OCI-LY7 (cell line): Measurements from ENCODE around the gene CAMK2N2. TPM values are rescaled to one million over a fixed set of nuclear protein-coding genes. Genes with fewer than 3 reads are reported as not detected.

Experiments used
- BruUV-seq: library from RNA; stranded (reverse); fragments of 400-500 nt; replicated peaks from 2 replicates; lab custom pipeline; 2021; lab: Mats Ljungman, UMichigan
- CTCF ChIA-PET: fragments of 300-600 bp; sonication (Branson Sonifier 250); formaldehyde crosslinking; loops from one replicate; lab custom pipeline; 2022; ENCODE audit warnings: antibody characterized with exemption; ENCODE audit not compliant: unreplicated experiment; lab: Charles Lee
- POLR2A ChIA-PET: fragments of 300-600 bp; sonication (Branson Sonifier 250); formaldehyde crosslinking; loops from one replicate; lab custom pipeline; 2022; ENCODE audit warnings: antibody characterized with exemption; lab: Charles Lee
- DNase-seq: peaks from one replicate; pipeline ENCODE4 v3.0.0-alpha.2; 2015; ENCODE audit warnings: low spot score
- H2AFZ ChIP-seq: fragments of 200-600 bp; sonication (generic), shearing (Covaris generic); 2 replicates; pipeline ENCODE4 v1.6.1; 2014; ENCODE audit warnings: mild to moderate bottlenecking, antibody characterized with exemption, low read length, moderate library complexity
- H3K27ac ChIP-seq: fragments of 200-600 bp; sonication (generic); 2 replicates; pipeline ENCODE4 v1.5.1; 2014; ENCODE audit warnings: mixed run types, low read depth, mild to moderate bottlenecking, moderate library complexity, low read length, inconsistent platforms; ENCODE audit not compliant: poor library complexity, severe bottlenecking
- H3K36me3 ChIP-seq: fragments of 200-600 bp; sonication (generic); 2 replicates; pipeline ENCODE4 v1.6.1; 2014; ENCODE audit warnings: mild to moderate bottlenecking, antibody characterized with exemption, low read length, moderate library complexity, mixed read lengths; ENCODE audit not compliant: insufficient read depth
- H3K4me1 ChIP-seq: fragments of 200-600 bp; sonication (generic); 2 replicates; pipeline ENCODE4 v1.5.1; 2014; ENCODE audit warnings: mild to moderate bottlenecking, low read length; ENCODE audit not compliant: insufficient read depth, poor library complexity, severe bottlenecking
- H3K4me2 ChIP-seq: fragments of 200-600 bp; sonication (generic); 2 replicates; pipeline ENCODE4 v1.6.1; 2014; ENCODE audit warnings: mild to moderate bottlenecking, low read length
- H3K4me3 ChIP-seq: fragments of 200-600 bp; sonication (generic); 2 replicates; pipeline ENCODE4 v1.5.1; 2014; ENCODE audit warnings: mild to moderate bottlenecking, low read depth, low read length; ENCODE audit not compliant: poor library complexity, severe bottlenecking
- H3K79me2 ChIP-seq: fragments of 200-600 bp; sonication (generic); 2 replicates; pipeline ENCODE4 v1.6.1; 2016; ENCODE audit warnings: low read depth, mild to moderate bottlenecking, low read length, moderate library complexity, mixed read lengths; ENCODE audit not compliant: insufficient read depth
- H3K9me2 ChIP-seq: fragments of 200-600 bp; sonication (generic); 2 replicates; pipeline ENCODE4 v1.6.1; 2016; ENCODE audit warnings: mild to moderate bottlenecking, low read length, mixed read lengths; ENCODE audit not compliant: insufficient read depth
- H3K9me3 ChIP-seq: fragments of 200-600 bp; sonication (generic); 2 replicates; pipeline ENCODE4 v1.6.1; 2014; ENCODE audit warnings: mild to moderate bottlenecking, mixed run types, low read length, mixed read lengths
- H4K20me1 ChIP-seq: fragments of 200-600 bp; sonication (generic); 2 replicates; pipeline ENCODE4 v1.6.1; 2014; ENCODE audit warnings: mild to moderate bottlenecking, antibody characterized with exemption, low read length, moderate library complexity, mixed read lengths; ENCODE audit not compliant: insufficient read depth
- EZH2phosphoT487 ChIP-seq: fragments of 200-600 bp; sonication (generic); IDR thresholded peaks from 2 replicates; pipeline ENCODE4 v1.6.1; 2018; ENCODE audit warnings: low read depth, borderline replicate concordance, mild to moderate bottlenecking, mixed run types, antibody characterized with exemption, low read length, moderate library complexity, mixed read lengths
- intact Hi-C: fragments of 100-400 bp; cut with micrococcal nuclease; formaldehyde crosslinking; loops from one replicate; pipeline ENCODE4 v1.10.0; 2022; ENCODE audit not compliant: unreplicated experiment
- total RNA-seq, 2 experiments: library from RNA; depleted of rRNA in 1 of 2; stranded (reverse); fragments of >200 nt in 1 of 2; shearing (Covaris generic) in 1 of 2; gene quantifications; 2 replicates each; pipeline ENCODE4 v1.2.3, GENCODE V29; 2014 to 2022
- TF ChIP-seq, protein P1 (sequence below): fragments of 200-600 bp; sonication (generic); conservative IDR thresholded peaks from 2 replicates; pipeline ENCODE4 v1.5.1; 2014; ENCODE audit warnings: mild to moderate bottlenecking, antibody characterized with exemption, low read length, moderate library complexity, mixed read lengths

The CAMK2N2 gene
- total RNA-seq, 2 experiments from 2014 or later: not detected

GRCh38 chr3:184236636-184237035 lies 24.7 kb downstream of the CAMK2N2 start:
- H2AFZ ChIP-seq: no peak overlapping the region
- no peak for DNase-seq
- no peak overlapping the region for H3K4me2 ChIP-seq
- no TSS peak for BruUV-seq
- H3K79me2 ChIP-seq: no peaks in the 10 kb centered on the region
- H3K9me2 ChIP-seq: no peaks in the 10 kb centered on the region
- H4K20me1 ChIP-seq: no peaks in the 10 kb centered on the region; the same call in 1 of the 2 replicates
- H3K4me3 ChIP-seq: no peak overlapping the region
- H3K36me3 ChIP-seq: peaks cover 2% of the 10 kb centered on the region; the same call in 1 of the 2 replicates
- peaks cover 7% of the 10 kb centered on the region for H3K4me1 ChIP-seq
- ChIA-PET CTCF (interaction anchor here (0.6 to 1.0 kb wide), 2 partner anchors 9 to 30 kb away, joined by 3 read pairs; no protein-coding TSS in a partner anchor), POLR2A (interaction anchor here (1.0 kb wide), 1 partner anchor 67 kb away, joined by 3 read pairs; no protein-coding TSS in a partner anchor)
- H3K9me3 ChIP-seq: no peaks in the 10 kb centered on the region
- TF ChIP-seq, protein P1, sequence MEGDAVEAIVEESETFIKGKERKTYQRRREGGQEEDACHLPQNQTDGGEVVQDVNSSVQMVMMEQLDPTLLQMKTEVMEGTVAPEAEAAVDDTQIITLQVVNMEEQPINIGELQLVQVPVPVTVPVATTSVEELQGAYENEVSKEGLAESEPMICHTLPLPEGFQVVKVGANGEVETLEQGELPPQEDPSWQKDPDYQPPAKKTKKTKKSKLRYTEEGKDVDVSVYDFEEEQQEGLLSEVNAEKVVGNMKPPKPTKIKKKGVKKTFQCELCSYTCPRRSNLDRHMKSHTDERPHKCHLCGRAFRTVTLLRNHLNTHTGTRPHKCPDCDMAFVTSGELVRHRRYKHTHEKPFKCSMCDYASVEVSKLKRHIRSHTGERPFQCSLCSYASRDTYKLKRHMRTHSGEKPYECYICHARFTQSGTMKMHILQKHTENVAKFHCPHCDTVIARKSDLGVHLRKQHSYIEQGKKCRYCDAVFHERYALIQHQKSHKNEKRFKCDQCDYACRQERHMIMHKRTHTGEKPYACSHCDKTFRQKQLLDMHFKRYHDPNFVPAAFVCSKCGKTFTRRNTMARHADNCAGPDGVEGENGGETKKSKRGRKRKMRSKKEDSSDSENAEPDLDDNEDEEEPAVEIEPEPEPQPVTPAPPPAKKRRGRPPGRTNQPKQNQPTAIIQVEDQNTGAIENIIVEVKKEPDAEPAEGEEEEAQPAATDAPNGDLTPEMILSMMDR: no peak
- no peak for TF ChIP-seq EZH2phosphoT487
- intact Hi-C loops: no loop called here
- no peak overlapping the region for H3K27ac ChIP-seq

DNA sequence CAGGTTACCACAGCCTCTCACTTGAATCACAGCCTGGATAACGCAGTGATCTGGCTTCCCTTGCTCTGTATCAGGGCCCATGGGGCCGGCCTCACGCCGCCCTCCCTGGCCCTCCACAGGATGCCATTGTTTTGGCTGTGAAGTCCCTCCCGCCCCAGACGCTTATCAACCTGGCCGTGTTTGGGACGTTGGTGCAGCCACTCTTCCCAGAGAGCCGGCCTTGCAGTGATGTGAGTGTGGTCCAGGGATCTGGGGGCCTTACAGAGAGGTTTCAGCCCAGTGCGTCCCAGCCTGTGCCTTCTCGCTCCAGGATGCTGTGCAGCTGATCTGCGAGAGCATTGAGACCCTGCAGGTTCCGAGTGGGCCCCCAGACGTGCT lies 25.3 kb downstream of the CAMK2N2 start:
- POLR2A ChIA-PET: interaction anchor here (1.0 kb wide), 1 partner anchor 67 kb away, joined by 3 read pairs; no protein-coding TSS in a partner anchor
- CTCF ChIA-PET: interaction anchor here (1.0 kb wide), 1 partner anchor 8 kb away, joined by 3 read pairs; no protein-coding TSS in a partner anchor
- TF ChIP-seq, protein P1: no peak
- TF ChIP-seq EZH2phosphoT487: no peak
- Histone ChIP-seq H2AFZ (no peak overlapping the region), H3K4me2 (no peak overlapping the region), H3K4me3 (no peak overlapping the region), H3K27ac (no peak overlapping the region), H3K79me2 (no peaks in the 10 kb centered on the region), H3K9me3 (no peaks in the 10 kb centered on the region), H3K4me1 (peaks cover 7% of the 10 kb centered on the region), H4K20me1 (no peaks in the 10 kb centered on the region; the same call in 1 of the 2 replicates), H3K36me3 (no peaks in the 10 kb centered on the region), H3K9me2 (no peaks in the 10 kb centered on the region)
- DNase-seq: no peak
- intact Hi-C loops: no loop called here
- no TSS peak for BruUV-seq

DNA sequence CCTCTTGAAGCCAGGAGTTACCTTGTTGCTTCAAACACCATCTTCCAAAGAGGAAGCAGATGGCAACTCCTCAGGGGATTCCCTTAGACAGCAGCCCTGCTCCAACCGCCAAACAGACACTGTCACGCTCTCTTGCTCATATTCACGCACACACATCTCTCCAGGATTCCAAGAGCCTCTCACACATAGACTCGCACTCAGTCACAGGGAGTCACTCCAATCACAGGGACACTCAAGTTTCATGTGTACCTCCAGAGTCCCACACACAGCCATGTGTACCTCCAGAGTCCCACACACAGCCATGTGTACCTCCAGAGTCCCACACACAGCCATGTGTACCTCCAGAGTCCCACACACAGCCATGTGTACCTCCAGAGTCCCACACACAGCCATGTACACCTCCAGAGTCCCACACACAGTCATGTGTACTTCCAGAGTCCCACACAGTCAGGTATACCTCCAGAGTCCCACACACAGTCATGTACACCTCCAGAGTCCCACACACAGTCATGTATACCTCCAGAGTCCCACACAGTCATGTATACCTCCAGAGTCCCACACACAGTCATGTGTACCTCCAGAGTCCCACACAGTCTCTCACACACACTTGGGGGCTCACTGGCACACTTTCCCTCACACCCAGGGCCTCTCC lies 25.8 kb downstream of the CAMK2N2 start:
- intact Hi-C loops: no loop called here
- POLR2A ChIA-PET: no interaction called here
- no peaks in the 10 kb centered on the region for H3K79me2 ChIP-seq
- CTCF ChIA-PET: no interaction called here
- no peaks in the 10 kb centered on the region for H3K9me3 ChIP-seq
- no peak overlapping the region for H3K27ac ChIP-seq
- no peaks in the 10 kb centered on the region for H3K9me2 ChIP-seq
- H4K20me1 ChIP-seq: no peaks in the 10 kb centered on the region; the same call in 1 of the 2 replicates
- TF ChIP-seq, protein P1: no peak
- TF ChIP-seq EZH2phosphoT487: no peak
- peaks cover 7% of the 10 kb centered on the region for H3K4me1 ChIP-seq
- no peak overlapping the region for H3K4me3 ChIP-seq
- no peaks in the 10 kb centered on the region for H3K36me3 ChIP-seq
- H2AFZ ChIP-seq: no peak overlapping the region
- H3K4me2 ChIP-seq: no peak overlapping the region
- no TSS peak for BruUV-seq
- no peak for DNase-seq
